Activated T-cell treated with anti-CD3 and anti-CD28 coated beads, Interleukin-2, amount 50 U/mL, for 72 hours (primary cell): ENCODE measurements around the gene CCDC124. TPM values are rescaled to one million over a fixed set of nuclear protein-coding genes. Genes with fewer than 3 reads are reported as not detected.
"Not testable (repeated sequence)": the region's sequence is repeated elsewhere in the genome, so short reads cannot be mapped to it uniquely, and the experiment has no call there.

Experiments used
- ATAC-seq, 2 donors: fragments of 150-1000 bp; cut with Tn5 transposase; replicated peaks in 1 of 2; 2 replicates each; pipeline ENCODE4 v1.10.0; 2021; ENCODE audit warnings: moderate library complexity in 2 of 2, mild to moderate bottlenecking in 1 of 2
- DNase-seq, 2 donors: peaks; one replicate each; pipeline ENCODE4 v3.0.0; 2021 to 2022; ENCODE audit warnings: mixed read lengths in 1 of 2
- H3K27ac Mint-ChIP-seq: one replicate; pipeline ENCODE4 v1.8.0; 2022; ENCODE audit warnings: mild to moderate bottlenecking, moderate library complexity, mixed read lengths
- H3K27me3 Mint-ChIP-seq: one replicate; pipeline ENCODE4 v1.8.0; 2022; ENCODE audit warnings: low read depth, mixed read lengths
- H3K36me3 Mint-ChIP-seq, 2 donors: one replicate each; pipeline ENCODE4 v1.8.0; 2022; ENCODE audit warnings: mixed read lengths in 2 of 2, mild to moderate bottlenecking in 1 of 2; ENCODE audit not compliant: insufficient read depth in 2 of 2
- H3K4me1 Mint-ChIP-seq: one replicate; pipeline ENCODE4 v1.8.0; 2022; ENCODE audit warnings: low read depth, mixed read lengths
- H3K4me3 Mint-ChIP-seq, 2 donors: one replicate each; pipeline ENCODE4 v1.8.0; 2022; ENCODE audit warnings: mild to moderate bottlenecking in 2 of 2, mixed read lengths in 2 of 2, moderate library complexity in 2 of 2
- H3K9me3 Mint-ChIP-seq, 2 donors: one replicate each; pipeline ENCODE4 v1.8.0; 2022; ENCODE audit warnings: mixed read lengths in 2 of 2
- total RNA-seq, 2 donors: library from RNA; stranded (reverse); gene quantifications; one replicate each; pipeline ENCODE4 v1.2.3, GENCODE V29; 2022

CCDC124 gene, protein sequence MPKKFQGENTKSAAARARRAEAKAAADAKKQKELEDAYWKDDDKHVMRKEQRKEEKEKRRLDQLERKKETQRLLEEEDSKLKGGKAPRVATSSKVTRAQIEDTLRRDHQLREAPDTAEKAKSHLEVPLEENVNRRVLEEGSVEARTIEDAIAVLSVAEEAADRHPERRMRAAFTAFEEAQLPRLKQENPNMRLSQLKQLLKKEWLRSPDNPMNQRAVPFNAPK
- 10 to 100 TPM; 50.1 to 68.1 TPM for total RNA-seq

- Mint-ChIP-seq H3K4me3 (peak within 1 kb of the TSS; percentile 84 to 97), H3K27ac (peak within 1 kb of the TSS; percentile 98), H3K4me1 (peaks cover 41% of the 10 kb centered on the region), H3K27me3 (no peaks in the 10 kb centered on the region), H3K36me3 (no peaks in the 10 kb centered on the region), H3K9me3 (no peaks in the 10 kb centered on the region)
- ATAC-seq (peak; percentile 98), DNase-seq (peak; percentile 94)
Measured at GRCh38 chr19:17932485-17933338, at the start of gene CCDC124. Gene CCDC124, plus strand, starts transcription at chr19:17933015. Its CDS starts 3,406 bp downstream, at chr19:17936421.

- Mint-ChIP-seq H3K36me3 (no peaks in the 10 kb centered on the region), H3K27ac (no peak overlapping the region), H3K4me3 (no peak overlapping the region), H3K27me3 (no peaks in the 10 kb centered on the region), H3K4me1 (no peaks in the 10 kb centered on the region), H3K9me3 (no peaks in the 10 kb centered on the region)
- ATAC-seq (no peak), DNase-seq (no peak)
Measured at GRCh38 chr19:17883627-17884410, 49.0 kb upstream of the CCDC124 start.

DNA sequence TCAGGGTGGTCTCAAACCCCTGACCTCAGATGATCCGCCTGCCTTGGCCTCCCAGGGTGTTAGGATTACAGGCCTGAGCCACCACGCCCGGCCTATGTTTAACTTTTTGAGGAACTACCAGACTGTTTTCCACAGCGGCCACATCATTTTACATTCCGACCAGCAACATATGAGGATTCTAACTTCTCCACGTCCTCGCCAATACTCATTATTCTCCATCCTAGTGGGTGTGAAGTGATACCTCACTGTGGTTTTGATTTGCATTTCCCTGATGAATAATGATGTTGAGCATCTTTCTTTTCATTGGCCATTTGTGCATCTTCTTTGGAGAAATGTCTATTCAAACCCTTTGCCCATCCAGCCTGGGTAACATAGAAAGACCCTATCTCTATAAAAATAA is 46.3 kb upstream of the CCDC124 start:
- DNase-seq (no peak), ATAC-seq (no peak)
- H3K9me3 Mint-ChIP-seq: no peaks in the 10 kb centered on the region
- H3K36me3 Mint-ChIP-seq: peaks cover 0 to 2% of the 10 kb centered on the region in 2 donors
- H3K27me3 Mint-ChIP-seq: no peaks in the 10 kb centered on the region
- H3K4me3 Mint-ChIP-seq: no peak overlapping the region
- H3K4me1 Mint-ChIP-seq: no peaks in the 10 kb centered on the region
- H3K27ac Mint-ChIP-seq: no peak overlapping the region

DNA sequence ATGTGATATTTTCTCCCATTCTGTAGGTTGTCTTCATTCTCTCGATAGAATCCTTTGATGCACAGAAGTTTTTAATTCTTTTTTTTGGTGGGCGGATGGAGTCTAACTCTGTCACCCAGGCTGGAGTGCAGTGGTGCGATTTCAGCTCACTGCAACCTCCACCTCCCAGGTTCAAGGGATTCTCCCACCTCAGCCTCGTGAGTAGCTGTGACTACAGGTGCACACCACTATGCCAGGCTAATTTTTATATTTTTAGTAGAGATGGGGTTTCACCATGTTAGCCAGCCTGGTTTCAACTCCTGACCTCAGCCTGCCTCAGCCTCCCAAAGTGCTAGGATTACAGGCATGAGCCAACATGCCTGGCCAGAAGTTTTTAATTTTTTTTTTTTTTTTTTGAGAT is 45.6 kb upstream of the CCDC124 start:
- H3K36me3 Mint-ChIP-seq, H3K27ac Mint-ChIP-seq, H3K9me3 Mint-ChIP-seq, DNase-seq, H3K4me3 Mint-ChIP-seq, H3K4me1 Mint-ChIP-seq, H3K27me3 Mint-ChIP-seq, ATAC-seq: not testable (repeated sequence)

GRCh38 chr19:17888260-17888659 is 44.6 kb upstream of the CCDC124 start:
- no peak for DNase-seq

DNA sequence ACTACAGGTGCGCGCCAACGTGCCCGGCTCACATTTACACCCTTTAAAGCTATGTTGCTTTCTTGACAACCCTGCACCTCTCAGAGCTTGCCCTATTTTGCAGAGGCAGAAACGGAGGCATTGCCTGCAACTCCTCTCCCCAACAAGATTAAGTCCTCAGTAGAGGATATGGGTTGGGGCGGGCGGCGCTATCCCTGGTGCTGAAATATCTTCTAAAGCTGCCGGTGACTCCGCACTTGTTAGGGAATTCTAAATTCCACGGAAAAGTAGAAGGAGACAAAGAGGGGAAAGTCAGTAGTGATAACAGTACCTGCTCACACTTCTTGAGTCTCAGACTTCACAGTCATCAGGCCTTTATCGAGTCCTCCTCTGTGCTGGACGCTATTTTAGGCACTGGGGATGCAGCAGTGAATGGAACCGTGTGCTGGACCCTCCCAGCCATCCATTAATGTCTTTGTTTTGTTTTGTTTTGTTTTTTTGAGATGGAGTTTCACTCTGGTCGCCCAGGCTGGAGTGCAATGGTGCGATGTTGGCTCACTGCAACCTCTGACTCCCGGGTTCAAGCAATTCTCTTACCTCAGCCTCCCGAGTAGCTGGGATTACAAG is 43.1 kb upstream of the CCDC124 start:
- H3K27me3 Mint-ChIP-seq: no peaks in the 10 kb centered on the region
- H3K4me3 Mint-ChIP-seq: no peak overlapping the region
- no peak for ATAC-seq
- no peak for DNase-seq
- peaks cover 0 to 2% of the 10 kb centered on the region in 2 donors for H3K36me3 Mint-ChIP-seq
- no peaks in the 10 kb centered on the region for H3K9me3 Mint-ChIP-seq
- no peaks in the 10 kb centered on the region for H3K4me1 Mint-ChIP-seq
- no peak overlapping the region for H3K27ac Mint-ChIP-seq

More at GRCh38 chr19:17888260-17888659, 44.6 kb upstream of the CCDC124 start:
- no peak for ATAC-seq
- Mint-ChIP-seq H3K36me3 (peaks cover 0 to 2% of the 10 kb centered on the region in 2 donors), H3K4me1 (no peaks in the 10 kb centered on the region), H3K4me3 (no peak overlapping the region), H3K27ac (no peak overlapping the region), H3K9me3 (no peaks in the 10 kb centered on the region), H3K27me3 (no peaks in the 10 kb centered on the region)

- H3K27ac Mint-ChIP-seq: no peak overlapping the region
- H3K9me3 Mint-ChIP-seq: no peaks in the 10 kb centered on the region
- H3K4me3 Mint-ChIP-seq: no peak overlapping the region
- peaks cover 0 to 2% of the 10 kb centered on the region in 2 donors for H3K36me3 Mint-ChIP-seq
- H3K4me1 Mint-ChIP-seq: no peaks in the 10 kb centered on the region
- H3K27me3 Mint-ChIP-seq: no peaks in the 10 kb centered on the region
- DNase-seq (no peak), ATAC-seq (no peak)
Measured at GRCh38 chr19:17893766-17894165, 39.0 kb upstream of the CCDC124 start.

DNA sequence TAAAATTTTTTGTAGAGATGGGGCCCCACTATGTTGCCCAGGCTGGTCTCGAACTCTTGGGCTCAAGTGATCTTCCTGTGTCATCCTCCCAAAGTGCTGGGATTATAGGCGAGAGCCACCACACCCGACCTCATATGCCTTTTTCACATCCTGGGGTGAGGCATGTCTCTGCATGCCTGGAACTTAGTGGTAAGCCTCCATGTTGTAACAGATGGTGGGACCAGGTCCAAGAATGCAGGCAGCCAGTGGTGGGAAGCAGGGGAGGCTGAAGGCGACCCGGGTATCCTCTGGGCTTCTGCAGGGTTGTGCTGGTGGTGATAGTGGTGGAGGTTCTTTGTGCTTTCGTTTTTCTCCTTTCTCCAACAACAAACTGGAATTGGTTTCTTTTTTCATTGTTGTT is 30.1 kb upstream of the CCDC124 start:
- no peak overlapping the region for H3K27ac Mint-ChIP-seq
- no peak for DNase-seq
- H3K27me3 Mint-ChIP-seq: peaks cover 17% of the 10 kb centered on the region

DNA sequence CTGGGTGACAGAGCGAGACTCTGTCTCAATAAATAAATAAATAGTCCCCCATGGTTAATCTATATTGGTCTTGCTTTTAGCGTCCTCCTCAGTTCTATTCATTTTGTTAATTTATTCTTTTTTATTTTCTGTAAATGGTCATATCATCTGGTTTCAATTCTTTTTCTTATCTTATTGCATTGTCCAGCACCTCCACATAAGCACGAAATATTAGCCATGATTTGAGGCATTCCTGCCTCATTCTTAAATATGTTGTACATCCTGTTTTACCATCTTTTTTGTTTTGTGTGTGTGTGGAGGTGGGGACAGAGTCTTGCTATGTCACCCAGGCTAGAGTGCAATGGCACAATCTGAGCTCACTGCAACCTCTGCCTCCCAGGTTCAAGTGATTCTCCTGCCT is 24.6 kb upstream of the CCDC124 start:
- no peak overlapping the region for H3K27ac Mint-ChIP-seq
- DNase-seq (no peak), ATAC-seq (no peak)
- peaks cover 0 to 4% of the 10 kb centered on the region in 2 donors for H3K36me3 Mint-ChIP-seq
- H3K4me3 Mint-ChIP-seq: no peak overlapping the region
- H3K4me1 Mint-ChIP-seq: no peaks in the 10 kb centered on the region
- no peaks in the 10 kb centered on the region for H3K27me3 Mint-ChIP-seq
- H3K9me3 Mint-ChIP-seq: peaks cover 2 to 3% of the 10 kb centered on the region in 2 donors

More for the DNA sequence above, 30.1 kb upstream of the CCDC124 start:
- Mint-ChIP-seq H3K9me3 (no peaks in the 10 kb centered on the region), H3K4me3 (no peak overlapping the region), H3K4me1 (no peaks in the 10 kb centered on the region), H3K36me3 (no peaks in the 10 kb centered on the region)
- ATAC-seq: no peak

GRCh38 chr19:17909003-17909732 is 23.6 kb upstream of the CCDC124 start:
- no peak for DNase-seq
- Mint-ChIP-seq H3K4me1 (no peaks in the 10 kb centered on the region), H3K27me3 (no peaks in the 10 kb centered on the region), H3K9me3 (peaks cover 2 to 6% of the 10 kb centered on the region in 2 donors), H3K27ac (no peak overlapping the region), H3K4me3 (no peak overlapping the region), H3K36me3 (peaks cover 4 to 9% of the 10 kb centered on the region in 2 donors)
- no peak for ATAC-seq

GRCh38 chr19:17910791-17911360 is 21.9 kb upstream of the CCDC124 start:
- Mint-ChIP-seq H3K9me3 (peaks cover 2 to 6% of the 10 kb centered on the region in 2 donors), H3K4me3 (no peak overlapping the region), H3K36me3 (peaks cover 4 to 9% of the 10 kb centered on the region in 2 donors), H3K27ac (no peak overlapping the region), H3K27me3 (peaks cover under 1% of the 10 kb centered on the region), H3K4me1 (no peaks in the 10 kb centered on the region)
- ATAC-seq (no peak), DNase-seq (no peak)
